HG02571 (cell line): Measurements from ENCODE around the gene DSCAML1.

Experiments used
- ATAC-seq: cut with Tn5 transposase; IDR thresholded peaks from one replicate; pipeline ENCODE4 v1.9.1; 2021; ENCODE audit warnings: mild to moderate bottlenecking, moderate library complexity; ENCODE audit not compliant: unreplicated experiment

DSCAML1 gene

DNA sequence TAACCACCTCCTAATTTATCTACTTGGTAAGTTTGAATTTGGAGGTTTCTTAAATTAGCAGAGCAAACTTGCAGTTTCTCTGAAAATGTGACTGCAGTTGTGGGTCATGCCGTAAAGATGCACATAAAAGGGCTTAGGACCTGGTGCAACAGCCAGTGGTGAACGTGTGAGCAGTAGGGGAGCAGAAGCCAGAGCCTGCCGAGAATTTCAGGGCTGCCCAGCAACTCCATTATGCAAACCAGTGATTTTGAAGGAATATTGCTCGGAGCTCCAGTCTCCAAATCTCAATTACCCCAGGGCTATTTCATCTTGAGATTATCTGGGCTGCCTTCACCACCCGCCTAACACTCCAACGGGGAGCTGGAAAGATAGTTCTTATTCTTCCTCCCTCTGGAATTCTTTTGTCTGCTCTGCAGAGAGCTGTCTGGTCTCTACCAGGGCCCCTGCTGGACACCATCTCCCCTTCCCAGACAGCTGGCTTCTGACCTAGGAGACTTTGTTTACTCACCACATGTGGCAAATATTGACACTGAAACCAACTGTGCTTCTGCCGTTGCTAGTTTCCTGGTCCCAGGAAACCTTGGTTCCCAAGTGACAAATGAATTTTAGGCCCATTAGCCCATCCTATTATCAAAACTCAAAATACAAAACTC lies 93.9 kb downstream of the DSCAML1 start:
- ATAC-seq: no peak

DNA sequence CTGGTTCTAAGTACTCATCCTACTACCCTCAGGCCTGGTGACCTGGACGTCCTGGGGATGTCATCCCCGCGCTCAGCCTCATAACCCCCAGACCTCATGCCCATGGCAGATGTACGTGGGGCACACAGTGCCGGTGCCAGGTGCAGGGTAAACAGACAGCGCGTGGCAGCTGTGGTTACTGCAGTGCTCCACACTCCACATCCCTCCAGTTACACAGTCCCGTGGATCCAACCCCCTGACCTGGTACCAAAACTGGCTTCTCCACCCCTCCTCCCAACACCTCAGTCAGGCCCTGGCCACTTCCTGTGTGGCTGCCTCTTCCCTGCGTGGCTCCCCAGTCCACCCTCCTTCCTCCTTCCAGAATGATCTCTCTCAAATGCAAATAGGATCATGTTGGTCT lies 95.2 kb downstream of the DSCAML1 start:
- ATAC-seq: no peak

DNA sequence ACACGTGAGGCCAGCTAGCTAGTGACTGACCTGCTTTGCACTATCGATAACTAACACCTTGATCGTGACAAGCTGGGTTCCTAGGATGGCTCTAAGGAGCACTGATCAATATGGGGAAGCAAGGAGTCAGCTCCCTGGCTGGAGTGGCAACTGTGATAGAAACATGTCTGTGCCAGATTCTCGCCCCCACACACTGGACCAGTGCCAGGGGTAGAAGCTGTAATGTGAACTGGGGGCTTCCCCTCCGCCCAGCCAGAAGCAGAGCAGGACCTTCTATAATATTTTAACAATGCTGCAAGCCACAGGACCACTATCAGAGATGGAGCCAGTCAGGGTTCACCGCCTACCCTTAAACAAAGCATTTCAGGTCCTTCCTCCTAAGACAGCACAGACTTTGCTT lies 96.5 kb downstream of the DSCAML1 start:
- no peak for ATAC-seq

DNA sequence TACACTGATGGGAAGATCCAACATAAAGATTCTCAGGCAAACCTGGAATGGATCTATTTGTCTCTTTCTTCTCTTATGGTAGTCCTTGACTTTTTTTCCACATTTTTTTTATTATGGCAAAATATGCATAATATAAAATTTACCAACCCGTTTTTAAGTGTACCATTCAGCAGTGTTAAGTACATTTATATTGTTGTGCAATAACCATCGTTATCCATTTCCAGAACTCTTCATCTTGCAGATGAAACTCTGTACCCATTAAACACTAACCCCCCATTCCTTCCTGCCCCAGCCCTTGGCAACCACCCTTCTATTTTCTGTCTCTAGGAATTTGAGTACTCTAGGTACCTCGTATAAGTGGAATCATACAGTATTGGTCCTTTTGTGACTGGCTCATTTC lies 99.7 kb downstream of the DSCAML1 start:
- no peak for ATAC-seq

DNA sequence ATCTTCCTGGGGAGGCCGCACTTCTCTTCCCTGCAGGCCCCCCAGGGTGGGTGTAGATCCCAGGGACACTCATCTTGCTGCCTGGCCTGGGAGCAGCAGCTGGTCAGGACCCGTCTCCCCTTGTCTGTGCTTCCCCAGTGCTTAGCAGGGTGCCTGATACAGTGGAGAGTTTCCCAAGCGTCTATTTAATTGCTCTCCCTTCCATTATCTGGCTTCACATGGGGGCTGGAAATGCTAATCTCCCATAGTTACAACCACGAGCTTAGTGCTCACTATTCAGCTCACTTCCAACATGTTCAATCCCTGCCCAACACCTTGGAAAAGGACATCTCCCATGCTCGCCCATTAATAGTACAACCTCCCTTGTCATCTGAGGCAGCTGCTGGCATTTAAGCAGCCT lies 100.5 kb downstream of the DSCAML1 start:
- ATAC-seq: no peak

DNA sequence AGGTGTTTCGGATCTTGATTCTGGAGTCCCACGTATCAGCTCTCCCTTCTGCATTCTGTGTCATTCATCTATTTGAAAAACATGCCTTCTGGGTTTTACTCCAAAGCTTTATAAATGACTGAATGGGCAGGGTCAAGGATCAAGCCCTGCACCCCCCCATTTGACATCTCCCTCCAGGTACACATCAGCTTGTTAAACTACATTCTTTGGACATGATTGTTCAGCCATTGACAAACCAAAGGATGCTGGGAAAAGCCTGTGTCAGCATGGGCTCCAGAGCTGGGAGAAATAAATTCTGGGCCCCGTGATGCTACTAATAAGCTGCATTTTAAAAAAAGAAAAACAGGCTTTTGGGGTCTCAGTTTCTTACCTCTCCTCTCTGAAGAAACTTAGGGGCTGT lies 103.7 kb downstream of the DSCAML1 start:
- no peak for ATAC-seq

DNA sequence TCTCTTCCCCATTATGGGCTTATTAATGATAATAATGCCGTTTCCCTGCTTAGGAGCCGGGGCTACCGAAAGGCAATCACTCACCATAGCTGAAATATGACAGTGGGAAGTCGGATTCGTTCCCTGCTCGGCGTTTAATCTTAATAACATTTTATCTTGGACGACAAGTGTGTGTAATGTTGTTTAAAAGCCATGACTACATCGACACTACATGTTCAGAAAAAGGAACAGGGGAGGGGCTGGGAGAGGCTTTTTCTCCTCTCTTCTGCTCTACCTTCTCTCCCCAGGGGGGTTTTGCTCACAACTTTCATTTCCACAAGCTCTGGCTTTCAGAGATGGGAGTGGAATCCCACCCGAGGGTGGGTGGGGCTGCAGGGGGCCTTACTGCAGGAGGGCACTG lies 105.5 kb downstream of the DSCAML1 start:
- ATAC-seq: no peak

DNA sequence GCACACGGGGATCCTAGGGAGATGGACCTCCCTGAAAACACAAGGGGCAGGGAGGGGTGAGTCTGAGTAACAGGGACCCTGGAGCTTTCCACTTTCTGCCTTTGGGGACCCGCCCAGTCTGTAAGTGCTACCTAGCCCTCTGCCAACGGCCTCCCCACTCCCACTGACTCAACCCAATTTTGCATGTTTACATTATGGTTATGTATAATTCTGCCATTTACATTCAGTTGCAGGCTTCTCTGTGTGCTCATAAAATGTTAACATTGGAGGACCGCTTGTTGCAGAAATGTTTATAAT lies 105.8 kb downstream of the DSCAML1 start:
- ATAC-seq: no peak

DNA sequence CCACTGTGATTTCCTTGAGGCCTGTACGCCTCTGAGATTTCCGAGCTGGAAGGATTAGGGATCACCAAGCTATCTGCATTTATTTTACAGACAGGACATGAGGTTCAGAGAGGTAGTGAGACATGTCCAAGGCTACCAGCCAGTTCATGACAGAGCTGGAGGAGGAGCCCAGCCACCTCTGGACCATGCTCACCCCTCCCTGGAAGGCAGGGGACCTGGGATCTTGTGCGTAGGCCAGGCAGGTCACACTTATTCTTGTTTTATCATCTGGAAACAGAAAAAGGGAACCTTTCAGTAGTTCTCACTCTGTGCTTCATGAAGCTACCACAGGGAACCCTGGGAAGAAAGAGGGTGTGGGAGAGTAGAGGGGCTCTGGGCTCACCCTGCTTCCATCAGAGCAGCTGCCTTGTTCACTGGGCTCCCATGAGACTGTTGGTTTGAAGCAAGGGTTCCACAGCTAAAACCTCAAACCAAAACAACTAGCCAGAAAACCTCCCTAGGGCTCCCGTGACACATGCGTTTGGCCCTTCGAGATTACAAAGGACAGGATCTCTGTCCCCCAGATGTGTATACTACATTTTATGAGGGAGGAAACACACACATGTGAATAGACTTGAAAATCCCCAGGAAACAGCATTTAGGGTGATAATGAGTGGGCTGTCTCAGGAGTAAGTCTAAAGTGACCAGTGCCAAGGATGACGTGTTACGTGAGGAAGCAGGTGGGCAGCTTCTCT lies 106.4 kb downstream of the DSCAML1 start:
- ATAC-seq: no peak

DNA sequence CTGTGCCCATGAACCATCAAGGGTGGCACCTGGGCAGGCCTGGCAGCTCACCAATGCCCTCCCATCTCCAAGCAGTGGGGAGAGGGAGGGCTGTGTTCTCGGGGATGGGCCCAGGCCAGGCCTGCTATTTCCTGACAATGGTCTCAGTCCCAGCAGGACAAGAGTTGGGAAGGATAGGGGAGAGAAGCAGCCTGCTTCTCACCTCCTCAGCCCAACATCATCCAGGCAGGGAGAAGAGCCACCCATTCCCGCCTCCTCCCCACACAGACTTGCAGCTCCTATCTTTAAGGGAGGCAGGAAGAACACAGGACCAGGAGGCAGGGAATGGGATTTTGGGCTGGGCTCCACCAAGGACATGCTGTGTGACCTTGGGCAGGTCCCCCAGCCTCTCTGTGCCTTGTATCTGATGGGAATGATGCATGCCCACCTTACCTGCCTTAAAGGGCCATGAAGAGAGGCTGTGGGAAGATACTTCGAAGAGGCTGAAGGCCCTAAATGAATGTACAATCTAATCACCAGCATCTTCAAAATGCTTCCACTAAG lies 108.7 kb downstream of the DSCAML1 start:
- no peak for ATAC-seq

DNA sequence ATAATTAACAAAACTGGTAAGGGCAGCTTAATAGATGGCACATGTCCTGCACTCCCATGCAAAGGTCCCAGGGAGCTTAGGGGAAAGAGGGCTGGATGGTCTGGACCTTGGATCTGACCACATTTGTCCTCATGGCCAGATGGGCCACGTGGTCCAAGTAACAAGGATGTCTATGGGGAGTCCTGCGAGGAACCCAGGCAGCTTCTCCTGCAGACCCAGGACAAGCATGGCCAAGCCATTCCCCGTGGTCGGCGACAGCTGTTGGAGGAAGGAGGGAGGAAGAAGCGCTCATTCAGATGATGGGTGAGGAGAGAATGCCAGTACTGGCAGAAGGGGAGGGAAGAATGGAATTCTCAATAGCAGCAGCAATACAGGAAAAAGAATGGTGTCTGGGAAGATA lies 109.2 kb downstream of the DSCAML1 start:
- no peak for ATAC-seq

DNA sequence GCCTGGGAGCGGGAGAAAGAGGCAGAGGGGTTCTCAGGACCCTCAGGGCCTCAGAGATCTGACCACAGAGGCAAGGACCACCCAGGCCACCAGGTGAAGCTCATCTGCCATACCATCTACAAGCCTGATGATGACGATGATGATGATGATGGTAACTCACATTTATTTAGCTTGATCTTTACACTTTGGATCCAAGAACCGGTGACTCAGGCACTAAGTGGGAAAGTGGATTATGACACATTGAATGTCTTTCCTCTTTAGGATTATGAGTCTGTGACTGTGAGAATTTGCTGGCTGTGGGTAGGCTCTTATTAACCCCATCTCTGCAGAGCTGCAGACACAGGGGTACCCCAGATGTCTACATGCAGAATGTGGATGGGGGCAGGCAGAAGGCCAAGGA lies 110.3 kb downstream of the DSCAML1 start:
- ATAC-seq: no peak

DNA sequence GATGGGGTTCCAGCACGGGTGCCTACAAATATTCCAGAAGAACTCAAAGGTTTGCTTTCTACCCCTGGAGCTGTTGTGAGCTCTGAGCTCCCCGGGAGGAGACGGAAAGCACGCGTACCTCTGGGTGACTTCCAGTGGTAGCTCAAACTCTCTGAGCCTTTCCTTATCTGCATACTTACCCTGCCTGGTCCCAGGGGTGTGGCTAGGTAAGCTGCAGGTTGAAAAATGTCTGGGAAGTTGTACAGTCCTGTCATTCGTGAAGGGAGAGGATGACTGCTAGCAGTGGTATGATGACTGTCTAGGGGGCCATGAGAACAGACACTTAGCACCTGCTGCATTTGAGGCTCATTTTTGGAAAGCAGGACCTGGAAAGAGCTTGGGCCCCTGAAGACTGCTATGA lies 111.5 kb downstream of the DSCAML1 start:
- ATAC-seq: no peak

DNA sequence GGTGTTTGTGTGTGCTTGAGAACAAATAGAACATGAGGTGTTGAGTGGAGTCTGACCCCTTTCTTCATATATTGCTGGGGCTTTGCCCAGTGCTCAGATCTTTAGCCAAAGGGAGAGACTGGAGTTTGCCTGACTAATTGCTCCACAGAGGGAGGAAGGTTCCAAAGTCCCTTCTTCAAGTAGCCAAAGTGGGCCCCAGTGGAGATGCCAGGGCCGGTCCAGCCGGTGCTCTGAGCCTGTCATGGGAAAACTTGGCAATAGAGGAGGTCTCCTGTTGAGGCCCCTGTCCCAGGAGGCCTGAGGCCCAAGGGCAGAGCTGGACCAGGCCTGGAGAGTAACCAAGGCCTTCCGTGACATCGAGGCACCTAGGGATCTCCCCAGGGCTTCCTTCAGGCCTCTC lies 112.3 kb downstream of the DSCAML1 start:
- no peak for ATAC-seq

DNA sequence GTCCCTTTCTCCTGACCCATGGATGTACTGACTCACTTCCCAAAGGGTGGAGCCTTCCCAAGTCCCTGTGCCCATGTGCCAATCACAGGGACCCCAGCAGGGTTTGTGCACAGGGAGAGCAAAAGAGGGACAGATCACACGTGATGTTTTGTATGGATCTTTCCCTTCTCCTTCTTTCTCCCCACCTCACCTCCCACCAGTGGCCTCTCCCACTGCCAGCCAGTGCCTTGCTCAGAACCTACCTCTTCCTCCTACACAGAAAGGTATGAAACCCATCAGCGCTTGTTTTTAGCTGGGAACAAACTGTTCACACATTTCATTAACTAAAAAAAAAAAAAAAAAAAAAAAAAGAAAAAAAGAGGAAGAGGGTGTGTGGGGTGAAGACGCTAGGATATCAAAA lies 112.9 kb downstream of the DSCAML1 start:
- ATAC-seq: no peak

DNA sequence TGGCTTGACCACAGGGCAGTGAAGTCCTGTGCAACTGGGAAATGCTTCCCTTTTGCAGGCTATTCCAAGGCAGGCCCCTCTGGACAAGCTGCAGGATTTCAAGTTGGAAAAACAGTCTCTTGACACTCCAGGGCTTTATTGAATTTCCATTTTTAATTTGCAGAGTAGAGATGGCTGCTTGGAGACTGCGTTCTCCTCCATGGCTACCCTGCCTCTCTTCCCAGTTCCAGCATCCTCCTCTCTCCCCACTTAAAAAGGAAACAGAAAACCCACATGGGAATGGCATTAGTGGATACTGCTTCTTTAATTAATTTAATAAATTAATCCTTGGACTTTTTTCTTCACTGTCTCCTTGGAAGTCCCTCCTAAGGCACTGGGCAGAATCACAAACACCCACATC lies 115.6 kb downstream of the DSCAML1 start:
- ATAC-seq: no peak

DNA sequence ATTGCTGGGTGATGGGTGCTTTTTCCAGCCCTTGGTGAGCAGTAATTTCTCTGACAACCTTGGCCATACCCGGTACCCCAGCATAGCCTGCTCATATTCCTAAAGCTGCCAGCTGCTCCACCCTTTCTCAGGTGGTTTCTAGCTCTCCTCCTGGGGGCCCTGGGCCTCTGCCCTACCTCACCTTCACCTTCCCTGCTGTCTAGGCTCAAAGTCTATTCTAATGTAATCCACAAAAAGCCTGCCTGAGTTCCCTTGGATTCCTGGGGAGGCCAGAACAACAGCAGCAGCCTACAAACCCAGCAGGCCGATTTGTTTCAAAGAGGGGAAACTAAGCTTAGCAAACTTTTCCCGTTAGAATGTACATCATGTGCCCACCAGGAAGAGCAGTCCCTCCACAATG lies 117.6 kb downstream of the DSCAML1 start:
- no peak for ATAC-seq

DNA sequence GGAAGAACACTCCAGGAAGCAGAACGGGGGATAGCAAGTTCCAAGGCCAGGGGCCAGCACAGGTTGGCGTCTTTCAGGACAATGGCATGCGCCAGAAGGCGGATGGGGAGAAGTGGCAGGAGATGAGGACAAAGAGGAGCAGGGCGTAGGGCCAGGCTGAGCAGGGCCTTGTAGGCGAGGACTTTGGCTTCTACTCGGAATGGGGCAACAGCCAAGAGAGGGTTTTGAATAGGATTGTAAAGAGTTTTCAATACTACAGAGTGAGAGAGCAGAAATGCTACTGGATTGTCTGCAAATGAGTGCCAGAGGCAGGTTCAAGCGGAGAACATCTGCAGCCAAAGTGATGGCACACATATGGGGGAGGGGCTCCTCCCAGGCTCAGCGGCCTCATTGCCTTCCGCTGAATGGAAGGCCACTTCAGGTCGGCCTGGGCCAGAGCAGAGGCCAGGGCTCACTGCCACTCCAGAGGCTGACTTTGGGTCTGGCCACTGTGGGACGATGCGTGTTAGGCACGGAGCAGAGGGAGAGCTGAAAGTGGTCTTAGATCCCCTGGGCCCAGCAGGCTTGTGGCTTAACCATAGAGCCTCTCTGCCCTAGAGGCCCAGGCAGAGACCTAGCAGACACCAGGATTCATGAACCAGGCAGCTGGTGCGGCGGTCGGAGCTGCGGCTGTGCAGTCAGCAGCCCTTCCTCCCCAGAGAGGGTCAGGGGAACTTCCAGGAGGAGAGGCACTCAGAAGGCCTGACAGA lies 118.2 kb downstream of the DSCAML1 start:
- ATAC-seq: no peak

DNA sequence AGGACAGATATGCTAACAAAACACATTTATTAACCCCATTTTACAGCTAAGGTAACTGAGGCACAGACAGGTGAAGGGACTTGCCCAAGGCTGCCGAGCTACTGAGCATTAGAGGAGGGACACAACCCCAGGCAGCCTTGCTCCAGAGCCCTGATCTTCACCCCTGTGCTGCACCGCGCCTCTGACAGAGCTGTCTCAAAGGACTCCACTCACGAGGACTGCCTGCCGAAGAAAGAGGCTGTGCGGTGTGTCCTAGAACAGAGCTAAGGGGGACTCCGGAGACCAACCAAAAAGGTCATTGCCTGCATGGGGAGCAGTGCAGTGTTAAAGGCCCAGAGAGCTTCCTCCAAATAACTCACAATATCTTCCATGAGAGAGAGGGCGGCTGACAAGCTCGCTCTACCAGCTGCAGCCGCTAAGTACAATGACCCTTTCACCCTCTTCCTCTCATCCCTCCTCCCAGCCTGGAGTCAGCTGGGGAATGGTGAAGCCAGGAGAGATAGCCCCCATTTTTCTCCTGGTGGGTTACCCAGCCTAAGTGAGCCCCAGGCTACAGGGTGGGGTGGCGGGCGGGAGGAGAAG lies 119.2 kb downstream of the DSCAML1 start:
- no peak for ATAC-seq

DNA sequence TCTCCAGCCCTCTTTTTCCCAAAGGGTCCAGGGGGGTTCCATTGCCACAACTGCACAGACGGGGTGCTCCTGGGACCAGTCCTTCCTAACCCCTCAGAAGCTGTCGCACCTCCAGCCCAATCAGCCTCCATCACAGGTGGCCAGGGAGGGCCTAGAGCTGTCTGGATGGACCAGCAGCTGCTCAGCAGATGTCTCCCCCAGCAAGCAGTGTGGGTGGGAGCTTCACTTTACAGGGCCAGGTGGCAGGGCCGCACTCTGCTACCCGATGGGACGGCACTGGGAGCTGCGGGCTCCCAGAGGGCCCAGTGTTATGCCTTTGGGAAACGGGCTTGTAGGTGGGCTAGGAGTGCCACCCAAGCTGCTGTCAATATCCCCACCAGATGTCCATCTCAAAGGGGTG lies 120.5 kb downstream of the DSCAML1 start:
- ATAC-seq: no peak

DNA sequence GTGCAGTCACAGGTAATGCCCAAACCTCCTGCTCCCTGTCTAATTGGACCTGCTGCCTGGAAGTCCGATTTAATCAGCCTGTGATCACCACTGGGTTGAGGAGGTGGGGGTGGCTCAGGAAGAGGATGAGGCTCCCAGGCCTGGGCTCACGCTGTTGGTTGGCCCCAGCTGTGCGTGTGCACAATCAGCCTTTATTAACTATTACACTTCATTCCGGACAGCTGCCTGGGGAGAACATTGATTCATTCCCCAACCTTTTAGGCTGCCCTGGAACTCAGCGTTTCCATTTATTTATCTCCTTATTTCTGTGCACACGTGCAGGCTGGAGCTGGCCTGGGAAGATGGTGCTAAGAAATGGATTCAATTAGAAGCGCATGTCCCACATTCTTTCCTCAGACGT lies 123.4 kb downstream of the DSCAML1 start:
- ATAC-seq: no peak

DNA sequence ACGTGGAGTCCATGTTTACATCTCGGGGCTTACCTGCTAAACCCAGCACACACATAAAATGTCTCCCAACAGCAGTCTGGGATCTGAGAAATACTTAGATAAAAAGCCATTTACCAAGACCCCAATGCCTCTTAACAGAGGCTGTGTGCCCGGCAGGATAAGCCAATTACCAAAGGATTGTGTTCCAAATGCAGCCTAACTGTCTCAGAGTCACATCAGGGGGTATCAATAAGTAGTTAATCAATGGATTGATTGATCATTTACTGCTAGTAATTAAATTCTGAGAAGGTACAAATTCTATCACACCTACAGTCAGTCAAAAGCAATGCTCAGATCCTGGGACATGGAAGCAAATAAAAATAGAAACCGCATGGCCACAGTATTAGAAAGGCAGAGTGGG lies 125.6 kb downstream of the DSCAML1 start:
- no peak for ATAC-seq
